Measurements from ENCODE around the gene ZBTB7A. TPM values are rescaled to one million over a fixed set of nuclear protein-coding genes. Genes with fewer than 3 reads are reported as not detected.

Gene ZBTB7A
- total RNA-seq, 4 donors from 2014 or later = 10.8 to 72.9 (median 14.1) TPM

GRCh38 chr19:3995607-3996006, 71.1 kb downstream of the ZBTB7A start:
- intact Hi-C loops (cut with DNase I; ENCODE audit: low total_unique reads) = no loop called here
- no peak for DNase-seq
- Histone ChIP-seq H3K27ac (no peak overlapping the region), H3K4me1 (no peaks in the 10 kb centered on the region), H3K36me3 (no peaks in the 10 kb centered on the region), H3K27me3 (no peaks in the 10 kb centered on the region), H3K4me3 (no peak overlapping the region), H3K9me3 (no peaks in the 10 kb centered on the region)
- TF ChIP-seq POLR2A (IDR thresholded peaks at IDR 0.05) = no peak
- no peak for TF ChIP-seq CTCF (IDR thresholded peaks at IDR 0.05)

Other genes with a start within 250 kb of the ZBTB7A start
- gene ZFR2, start 197.9 kb downstream of the ZBTB7A start, total RNA-seq = not detected
- gene ATCAY, start 186.2 kb downstream of the ZBTB7A start, total RNA-seq = under 1 TPM in 1 of 4 donors, not detected in 3; 0.97 TPM
- under 1 TPM in 1 of 4 donors, not detected in 3; 0.67 TPM for gene NMRK2, start 133.8 kb downstream of the ZBTB7A start, total RNA-seq
- gene DAPK3, start 95.8 kb downstream of the ZBTB7A start, total RNA-seq = 100 to 1,000 TPM in 2 of 4 donors, 10 to 100 TPM in 1, 1 to 10 TPM in 1; 7.1 to 119 (median 91.9) TPM
- gene EEF2, start 81.4 kb downstream of the ZBTB7A start, total RNA-seq = 1,000 to 10,000 TPM in 2 of 4 donors, 100 to 1,000 TPM in 2; 936 to 2,469 (median 1,635) TPM
- gene PIAS4, start 59.2 kb downstream of the ZBTB7A start, total RNA-seq = 10 to 100 TPM in 3 of 4 donors, 1 to 10 TPM in 1; 10.0 to 39.4 (median 23.4) TPM
- gene MAP2K2, start 57.2 kb upstream of the ZBTB7A start, total RNA-seq = 100 to 1,000 TPM in 1 of 4 donors, 10 to 100 TPM in 2, 1 to 10 TPM in 1; 7.4 to 105 (median 82.4) TPM
- gene CREB3L3, start 86.7 kb upstream of the ZBTB7A start, total RNA-seq = not detected
- 10 to 100 TPM in 3 of 4 donors, 1 to 10 TPM in 1; 1.3 to 23.2 (median 15.1) TPM for gene SIRT6, start 115.7 kb upstream of the ZBTB7A start, total RNA-seq
- gene ANKRD24, start 115.8 kb upstream of the ZBTB7A start, total RNA-seq = 1 to 10 TPM in 2 of 4 donors, under 1 TPM in 1, not detected in 1; 0.64 to 1.8 (median 1.2) TPM
- 1 to 10 TPM in 3 of 4 donors, not detected in 1; 1.2 to 1.8 (median 1.5) TPM for gene EBI3, start 162.6 kb upstream of the ZBTB7A start, total RNA-seq
- 10 to 100 TPM; 13.3 to 29.1 (median 21.5) TPM for gene YJU2, start 180.2 kb upstream of the ZBTB7A start, total RNA-seq
- under 1 TPM in 1 of 4 donors, not detected in 3; 0.41 TPM for gene SHD, start 212.4 kb upstream of the ZBTB7A start, total RNA-seq
- under 1 TPM in 1 of 4 donors, not detected in 3; 0.97 TPM for gene TMIGD2, start 235.5 kb upstream of the ZBTB7A start, total RNA-seq
- gene FSD1, start 237.7 kb upstream of the ZBTB7A start, total RNA-seq = 1 to 10 TPM in 1 of 4 donors, not detected in 3; 3.1 TPM